ENCODE measurements around the gene MB21D2. TPM values are rescaled to one million over a fixed set of nuclear protein-coding genes. Genes with fewer than 3 reads are reported as not detected.

MB21D2 gene
- total RNA-seq, 1 donor from 2014 or later = 11.0 TPM

- Mint-ChIP-seq H3K27ac (ENCODE audit: unreplicated experiment) (peak overlapping the region; percentile 98), H3K9me3 (ENCODE audit: unreplicated experiment) (peaks cover 3% of the 10 kb centered on the region), H3K4me1 (ENCODE audit: low read depth, unreplicated experiment) (peaks cover 81% of the 10 kb centered on the region), H3K4me3 (ENCODE audit: unreplicated experiment) (peak overlapping the region; percentile 4), H3K27me3 (ENCODE audit: low read depth, unreplicated experiment) (no peaks in the 10 kb centered on the region), H3K36me3 (ENCODE audit: low read depth, unreplicated experiment) (no peaks in the 10 kb centered on the region)
- Histone ChIP-seq H3K9ac (ENCODE audit: low read length) (peak overlapping the region; percentile 87), H3K4me3 (ENCODE audit: insufficient read depth, low read depth, low read length) (peak overlapping the region; percentile 5), H2AFZ (ENCODE audit: low read depth, low read length) (no peak overlapping the region), H4K20me1 (ENCODE audit: insufficient read depth, low read length) (no peaks in the 10 kb centered on the region), H3K27me3 (ENCODE audit: insufficient read depth, low read length) (no peaks in the 10 kb centered on the region), H3K27ac (ENCODE audit: low read depth, low read length) (peak overlapping the region; percentile 98), H3K79me2 (ENCODE audit: insufficient read depth, low read length) (peaks cover 63% of the 10 kb centered on the region), H3K9me3 (ENCODE audit: insufficient read depth, low read depth, low read length) (no peaks in the 10 kb centered on the region), H3K36me3 (ENCODE audit: insufficient read depth, low read length) (no peaks in the 10 kb centered on the region), H3K4me1 (ENCODE audit: insufficient read depth, low read length) (peaks cover 83% of the 10 kb centered on the region), H3K4me2 (ENCODE audit: low read length) (peak overlapping the region; percentile 77)
- peak; percentile 42 for DNase-seq (ENCODE audit: low read depth)
- TF ChIP-seq EZH2 (IDR thresholded peaks at IDR 0.05; ENCODE audit: insufficient read depth, low read length) (no peak), CTCF (IDR thresholded peaks at IDR 0.05; ENCODE audit: insufficient read depth, low read depth, low read length) (no peak)
- FAIRE-seq = no peak
Measured at GRCh38 chr3:192888190-192888589, 29.5 kb downstream of the MB21D2 start.

- H3K27ac ChIP-seq (ENCODE audit: low read depth, low read length) = peak overlapping the region; percentile 98
- Mint-ChIP-seq H3K36me3 (ENCODE audit: low read depth, unreplicated experiment) (no peaks in the 10 kb centered on the region), H3K4me3 (ENCODE audit: unreplicated experiment) (peak overlapping the region; percentile 4), H3K27ac (ENCODE audit: unreplicated experiment) (peak overlapping the region; percentile 98), H3K4me1 (ENCODE audit: low read depth, unreplicated experiment) (peaks cover 79% of the 10 kb centered on the region), H3K9me3 (ENCODE audit: unreplicated experiment) (peaks cover 3% of the 10 kb centered on the region), H3K27me3 (ENCODE audit: low read depth, unreplicated experiment) (no peaks in the 10 kb centered on the region)
- H3K79me2 ChIP-seq (ENCODE audit: insufficient read depth, low read length) = peaks cover 64% of the 10 kb centered on the region
- H3K9me3 ChIP-seq (ENCODE audit: insufficient read depth, low read depth, low read length) = no peaks in the 10 kb centered on the region
- H4K20me1 ChIP-seq (ENCODE audit: insufficient read depth, low read length) = no peaks in the 10 kb centered on the region
- H3K4me3 ChIP-seq (ENCODE audit: insufficient read depth, low read depth, low read length) = peak overlapping the region; percentile 5
- H2AFZ ChIP-seq (ENCODE audit: low read depth, low read length) = no peak overlapping the region
- no peaks in the 10 kb centered on the region for H3K36me3 ChIP-seq (ENCODE audit: insufficient read depth, low read length)
- H3K27me3 ChIP-seq (ENCODE audit: insufficient read depth, low read length) = no peaks in the 10 kb centered on the region
- peak overlapping the region; percentile 77 for H3K4me2 ChIP-seq (ENCODE audit: low read length)
- H3K9ac ChIP-seq (ENCODE audit: low read length) = peak overlapping the region; percentile 87
- FAIRE-seq = no peak
- DNase-seq (ENCODE audit: low read depth) = no peak
- TF ChIP-seq CTCF (IDR thresholded peaks at IDR 0.05; ENCODE audit: insufficient read depth, low read depth, low read length) (no peak), EZH2 (IDR thresholded peaks at IDR 0.05; ENCODE audit: insufficient read depth, low read length) (no peak)
- H3K4me1 ChIP-seq (ENCODE audit: insufficient read depth, low read length) = peaks cover 80% of the 10 kb centered on the region
Measured at GRCh38 chr3:192887701-192888100, 30.0 kb downstream of the MB21D2 start.

GRCh38 chr3:192887047-192887446 is 30.6 kb downstream of the MB21D2 start:
- Histone ChIP-seq H3K79me2 (ENCODE audit: insufficient read depth, low read length) (peaks cover 57% of the 10 kb centered on the region), H3K27me3 (ENCODE audit: insufficient read depth, low read length) (no peaks in the 10 kb centered on the region), H4K20me1 (ENCODE audit: insufficient read depth, low read length) (no peaks in the 10 kb centered on the region), H2AFZ (ENCODE audit: low read depth, low read length) (no peak overlapping the region), H3K9ac (ENCODE audit: low read length) (peak overlapping the region; percentile 87), H3K4me3 (ENCODE audit: insufficient read depth, low read depth, low read length) (peak overlapping the region; percentile 19), H3K36me3 (ENCODE audit: insufficient read depth, low read length) (no peaks in the 10 kb centered on the region), H3K9me3 (ENCODE audit: insufficient read depth, low read depth, low read length) (no peaks in the 10 kb centered on the region), H3K4me1 (ENCODE audit: insufficient read depth, low read length) (peaks cover 75% of the 10 kb centered on the region), H3K27ac (ENCODE audit: low read depth, low read length) (peak overlapping the region; percentile 98), H3K4me2 (ENCODE audit: low read length) (peak overlapping the region; percentile 77)
- Mint-ChIP-seq H3K4me3 (ENCODE audit: unreplicated experiment) (peak overlapping the region; percentile 50), H3K9me3 (ENCODE audit: unreplicated experiment) (peaks cover 3% of the 10 kb centered on the region), H3K27me3 (ENCODE audit: low read depth, unreplicated experiment) (no peaks in the 10 kb centered on the region), H3K27ac (ENCODE audit: unreplicated experiment) (peak overlapping the region; percentile 98), H3K36me3 (ENCODE audit: low read depth, unreplicated experiment) (no peaks in the 10 kb centered on the region), H3K4me1 (ENCODE audit: low read depth, unreplicated experiment) (peaks cover 74% of the 10 kb centered on the region)
- DNase-seq (ENCODE audit: low read depth) (peak; percentile 97), FAIRE-seq (peak; percentile 83)
- TF ChIP-seq EZH2 (IDR thresholded peaks at IDR 0.05; ENCODE audit: insufficient read depth, low read length) = no peak
- TF ChIP-seq CTCF (IDR thresholded peaks at IDR 0.05; ENCODE audit: insufficient read depth, low read depth, low read length) = no peak
